ENCODE results near the gene AP1G1. TPM values are rescaled to one million over a fixed set of nuclear protein-coding genes. Genes with fewer than 3 reads are reported as not detected.

The AP1G1 gene
- total RNA-seq, 4 donors from 2014 or later: 104 to 270 (median 121) TPM

- no peaks in the 10 kb centered on the region for H3K9me3 ChIP-seq
- H3K27me3 ChIP-seq: no peaks in the 10 kb centered on the region
- in situ Hi-C loops (cut with MboI; ENCODE audit: low pct_ligation_motif_present in 1 of 4, low pct_unique_long_range_greater_than_20kb in 1 of 4, low sequenced_read_pairs in 3 of 4) (no loop called here), intact Hi-C loops (cut with DNase I; ENCODE audit: low total_unique reads) (no loop called here)
- peaks cover 0 to 19% (median 8%) of the 10 kb centered on the region in 4 donors for H3K4me1 ChIP-seq
- TF ChIP-seq EP300 (IDR thresholded peaks at IDR 0.05; ENCODE audit: low read depth): no peak
- no peak for TF ChIP-seq CTCF (IDR thresholded peaks at IDR 0.05)
- no peak for TF ChIP-seq POLR2A (IDR thresholded peaks at IDR 0.05)
- TF ChIP-seq POLR2AphosphoS5 (IDR thresholded peaks at IDR 0.05): no peak
- H3K27ac ChIP-seq: no peak overlapping the region
- H3K36me3 ChIP-seq: peaks cover 0 to 17% (median 6%) of the 10 kb centered on the region in 4 donors
- no peak overlapping the region for H3K4me3 ChIP-seq
- no peak for DNase-seq
- 91 to 93% methylated on average over 3 to 6 of the region's 6 CpGs for WGBS, 2 donors (ENCODE audit: low coverage in 1 of 2)
Observed at GRCh38 chr16:71848622-71849021, 40.0 kb upstream of the AP1G1 start.

DNA sequence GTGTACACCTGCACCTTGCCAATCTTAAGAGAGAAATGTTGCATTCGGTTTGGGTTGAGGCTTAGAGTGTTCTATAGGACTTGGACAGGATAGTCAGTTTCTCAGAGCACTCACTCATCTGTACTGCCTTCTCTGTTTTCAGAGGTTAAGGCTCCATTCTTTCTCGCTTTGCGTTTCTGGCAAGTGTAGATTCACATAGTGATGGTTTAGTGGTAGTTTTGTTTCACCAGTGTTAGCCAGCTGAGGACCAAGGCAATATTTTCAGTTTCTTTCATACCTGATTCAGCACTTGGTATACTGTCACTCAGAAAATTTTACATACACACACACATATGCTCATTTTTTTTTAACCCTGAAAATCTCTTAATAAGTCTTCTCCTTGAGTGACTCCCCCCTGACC is 38.5 kb upstream of the AP1G1 start:
- peak overlapping the region in 3 of 4 donors; percentile 89 to 92 (median 90) for H3K4me3 ChIP-seq
- peaks cover 0 to 17% (median 6%) of the 10 kb centered on the region in 4 donors for H3K36me3 ChIP-seq
- in situ Hi-C loops (cut with MboI; ENCODE audit: low pct_ligation_motif_present in 1 of 4, low pct_unique_long_range_greater_than_20kb in 1 of 4, low sequenced_read_pairs in 3 of 4): no loop called here
- DNase-seq: no peak
- intact Hi-C loops (cut with DNase I; ENCODE audit: low total_unique reads): no loop called here
- TF ChIP-seq POLR2A (IDR thresholded peaks at IDR 0.05) (no peak), EP300 (IDR thresholded peaks at IDR 0.05; ENCODE audit: low read depth) (no peak), CTCF (IDR thresholded peaks at IDR 0.05) (no peak), POLR2AphosphoS5 (IDR thresholded peaks at IDR 0.05) (no peak)
- 48 to 68% methylated on average over 3 of the region's 3 CpGs for WGBS, 2 donors (ENCODE audit: low coverage in 1 of 2)
- no peaks in the 10 kb centered on the region for H3K27me3 ChIP-seq
- peaks cover 0 to 19% (median 8%) of the 10 kb centered on the region in 4 donors for H3K4me1 ChIP-seq
- H3K27ac ChIP-seq: peak overlapping the region in 2 of 4 donors; percentile 84 to 92
- H3K9me3 ChIP-seq: no peaks in the 10 kb centered on the region

DNA sequence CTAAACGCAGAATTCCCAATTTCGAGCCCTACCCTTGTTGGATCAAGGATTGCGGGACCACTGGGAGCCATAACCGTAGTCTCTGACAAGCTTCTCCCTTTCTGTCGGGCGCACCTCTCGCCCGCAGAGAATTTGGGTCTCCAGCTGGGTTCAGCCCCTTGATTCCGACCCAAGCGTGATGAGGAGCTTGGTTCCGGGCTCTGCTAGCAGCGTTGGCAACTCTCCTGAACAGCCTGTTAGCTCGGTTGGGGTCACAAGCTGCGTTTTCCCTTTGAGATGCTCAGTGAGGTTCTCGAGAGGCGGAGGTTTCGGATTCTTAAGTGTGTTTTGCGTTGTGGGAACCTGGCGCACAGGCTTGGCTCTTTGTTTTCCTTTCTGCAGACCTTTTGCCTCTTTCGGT is 37.8 kb upstream of the AP1G1 start:
- H3K4me1 ChIP-seq: peaks cover 0 to 19% (median 8%) of the 10 kb centered on the region in 4 donors

More for the DNA sequence above, 37.8 kb upstream of the AP1G1 start:
- intact Hi-C loops (cut with DNase I; ENCODE audit: low total_unique reads): no loop called here
- H3K27ac ChIP-seq: peak overlapping the region; percentile 84 to 92 (median 88)
- peaks cover 0 to 17% (median 6%) of the 10 kb centered on the region in 4 donors for H3K36me3 ChIP-seq
- peak overlapping the region; percentile 80 to 92 (median 90) for H3K4me3 ChIP-seq
- H3K9me3 ChIP-seq: no peaks in the 10 kb centered on the region
- DNase-seq: peak; percentile 20
- in situ Hi-C loops (cut with MboI; ENCODE audit: low pct_ligation_motif_present in 1 of 4, low pct_unique_long_range_greater_than_20kb in 1 of 4, low sequenced_read_pairs in 3 of 4): no loop called here
- no peaks in the 10 kb centered on the region for H3K27me3 ChIP-seq
- no peak for TF ChIP-seq POLR2AphosphoS5 (IDR thresholded peaks at IDR 0.05)
- TF ChIP-seq CTCF (IDR thresholded peaks at IDR 0.05): no peak
- TF ChIP-seq EP300 (IDR thresholded peaks at IDR 0.05; ENCODE audit: low read depth): no peak
- TF ChIP-seq POLR2A (IDR thresholded peaks at IDR 0.05): no peak
- 0% methylated on average over 1 to 17 of the region's 20 CpGs for WGBS, 2 donors (ENCODE audit: low coverage in 1 of 2)
